Subcutaneous adipose tissue (tissue), 4 donors: ENCODE measurements around the gene UBE2D4. TPM values are rescaled to one million over a fixed set of nuclear protein-coding genes. Genes with fewer than 3 reads are reported as not detected.
"Not testable (repeated sequence)": the region's sequence is repeated elsewhere in the genome, so short reads cannot be mapped to it uniquely, and the experiment has no call there.

ENCODE experiments used
- total RNA-seq, 4 donors: library from RNA; depleted of rRNA; stranded (reverse); fragments of >200 nt; gene quantifications; one replicate each; pipeline ENCODE4 v1.1.0, GENCODE V29; 2016
- TF ChIP-seq, protein P1 (sequence below): fragments of 450-650 bp; IDR thresholded peaks from one replicate; pipeline ENCODE4 v1.5.1; 2016; ENCODE audit warnings: low read depth, mild to moderate bottlenecking, control low read depth, antibody characterized with exemption, moderate library complexity

Gene UBE2D4
- total RNA-seq, 4 donors from 2014 or later, result 16.6 to 39.0 (median 25.9) TPM

DNA sequence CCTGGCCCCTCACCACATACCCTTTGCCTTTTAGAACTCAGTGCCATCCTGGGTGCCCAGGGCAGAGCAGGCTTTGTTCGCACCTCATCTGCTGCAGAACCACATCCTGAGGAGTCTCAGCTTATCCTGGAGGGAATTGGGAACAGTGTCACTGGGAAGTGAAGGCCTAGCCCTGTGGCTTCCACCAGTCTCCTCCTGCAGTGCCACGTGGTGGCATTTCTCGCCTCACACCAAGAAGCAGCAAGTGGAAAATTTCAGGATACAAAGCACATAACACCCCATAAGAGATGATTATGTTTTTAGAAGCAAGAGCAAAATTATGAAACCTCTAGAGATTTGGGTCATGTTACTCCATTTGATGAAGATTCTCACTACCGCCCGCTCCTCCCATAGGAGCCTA is 26.8 kb downstream of the UBE2D4 start:
- TF ChIP-seq, protein P1, sequence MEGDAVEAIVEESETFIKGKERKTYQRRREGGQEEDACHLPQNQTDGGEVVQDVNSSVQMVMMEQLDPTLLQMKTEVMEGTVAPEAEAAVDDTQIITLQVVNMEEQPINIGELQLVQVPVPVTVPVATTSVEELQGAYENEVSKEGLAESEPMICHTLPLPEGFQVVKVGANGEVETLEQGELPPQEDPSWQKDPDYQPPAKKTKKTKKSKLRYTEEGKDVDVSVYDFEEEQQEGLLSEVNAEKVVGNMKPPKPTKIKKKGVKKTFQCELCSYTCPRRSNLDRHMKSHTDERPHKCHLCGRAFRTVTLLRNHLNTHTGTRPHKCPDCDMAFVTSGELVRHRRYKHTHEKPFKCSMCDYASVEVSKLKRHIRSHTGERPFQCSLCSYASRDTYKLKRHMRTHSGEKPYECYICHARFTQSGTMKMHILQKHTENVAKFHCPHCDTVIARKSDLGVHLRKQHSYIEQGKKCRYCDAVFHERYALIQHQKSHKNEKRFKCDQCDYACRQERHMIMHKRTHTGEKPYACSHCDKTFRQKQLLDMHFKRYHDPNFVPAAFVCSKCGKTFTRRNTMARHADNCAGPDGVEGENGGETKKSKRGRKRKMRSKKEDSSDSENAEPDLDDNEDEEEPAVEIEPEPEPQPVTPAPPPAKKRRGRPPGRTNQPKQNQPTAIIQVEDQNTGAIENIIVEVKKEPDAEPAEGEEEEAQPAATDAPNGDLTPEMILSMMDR, result no peak

DNA sequence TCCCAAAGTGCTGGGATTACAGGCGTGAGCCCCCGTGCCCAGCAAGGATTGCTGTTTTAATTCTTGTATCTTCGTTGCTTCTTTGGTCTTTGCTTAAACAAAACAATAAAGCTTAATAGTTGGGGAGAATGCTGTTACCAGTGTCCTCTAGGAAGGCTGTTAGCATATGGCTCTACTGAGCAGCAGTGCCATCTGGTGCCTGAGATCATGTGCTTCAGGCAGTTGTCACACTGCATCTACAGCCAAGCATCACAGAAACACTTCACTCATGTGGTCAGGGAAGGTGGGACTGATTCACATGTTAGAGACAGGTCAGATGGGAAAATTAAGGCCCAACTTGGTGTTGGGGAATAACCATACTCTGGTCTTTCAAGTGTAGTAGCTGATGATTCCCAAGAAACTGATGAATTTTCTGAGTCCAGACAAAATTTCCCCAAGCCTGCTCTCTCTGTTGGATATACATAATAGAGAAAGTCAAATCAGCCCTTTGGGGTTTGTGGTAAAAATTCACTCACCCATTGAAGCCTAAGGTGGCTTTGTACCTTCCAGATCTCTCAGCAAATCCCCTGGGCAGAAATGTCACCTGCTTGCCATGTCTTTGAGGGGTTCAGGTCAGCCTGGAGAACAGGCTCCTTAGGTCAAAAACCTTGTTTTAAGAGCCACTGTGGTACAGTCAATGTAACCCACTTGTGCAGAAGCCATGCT is 28.4 kb downstream of the UBE2D4 start:
- TF ChIP-seq, protein P1, result no peak

DNA sequence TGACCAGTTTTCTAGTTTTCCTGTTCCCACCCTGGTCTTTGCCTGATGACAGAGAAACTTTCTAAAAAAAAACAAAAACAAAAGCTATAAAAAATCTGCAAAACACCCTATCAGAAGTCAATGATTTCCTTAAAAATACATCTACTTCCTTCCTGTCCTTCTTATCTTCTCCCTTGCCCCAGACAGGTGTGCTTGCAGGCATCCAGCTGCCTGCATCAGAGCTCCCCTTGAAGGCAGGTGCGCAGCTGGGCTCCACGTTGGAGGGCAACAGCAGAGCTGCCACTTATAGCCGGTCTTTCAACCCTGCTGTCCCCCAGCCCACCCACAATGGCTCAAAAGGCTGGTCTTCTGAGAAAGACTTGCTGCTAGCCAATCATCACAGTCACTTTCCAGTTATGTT is 29.8 kb downstream of the UBE2D4 start:
- TF ChIP-seq, protein P1, result no peak

GRCh38 chr7:43960933-43961332 is 34.7 kb downstream of the UBE2D4 start:
- TF ChIP-seq, protein P1, result no peak

DNA sequence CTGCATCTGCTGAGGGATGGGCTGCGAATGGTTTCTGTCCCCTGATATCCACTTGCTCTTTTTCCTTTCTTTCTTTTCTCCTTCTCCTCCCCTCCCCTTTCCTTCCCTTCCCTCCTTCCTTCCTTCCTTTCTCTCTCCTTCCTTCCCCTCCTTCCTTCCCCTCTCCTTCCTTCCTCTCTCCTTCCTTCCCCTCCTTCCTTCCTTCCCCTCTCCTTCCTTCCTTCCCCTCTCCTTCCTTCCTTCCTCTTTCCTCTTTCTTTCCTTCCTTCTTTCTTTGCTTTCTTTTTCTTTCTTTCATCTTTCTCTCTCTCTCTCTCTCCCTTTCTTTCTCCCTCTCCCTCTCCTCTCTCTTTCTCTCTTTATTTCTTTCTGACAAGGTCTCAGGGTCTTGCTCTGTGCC is 51.3 kb downstream of the UBE2D4 start:
- TF ChIP-seq, protein P1, result no peak

DNA sequence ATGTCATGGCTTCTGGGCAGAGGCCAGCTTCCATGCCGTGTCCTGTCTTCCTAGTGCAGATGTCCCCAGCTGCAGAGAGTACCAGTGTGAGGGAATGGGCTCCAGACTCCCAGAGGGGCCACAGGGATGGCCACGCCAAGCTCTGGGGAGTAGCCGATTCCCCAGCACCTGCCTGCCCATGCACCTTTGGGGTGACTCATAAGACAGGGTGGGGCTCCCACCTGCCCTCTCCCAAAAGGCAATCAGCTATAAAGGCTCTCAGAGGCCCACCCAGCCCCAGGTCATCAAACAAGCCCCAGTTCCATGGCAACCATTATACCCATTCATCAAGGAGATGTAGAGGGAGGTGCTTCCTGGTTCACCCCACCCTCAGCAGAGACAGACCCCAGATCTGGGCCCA is 71.3 kb downstream of the UBE2D4 start, which contains the start of gene SPDYE1:
Gene SPDYE1 (plus strand): TSS at position 366 of the 400 bp plus-strand sequence. CDS start 2,053 bp downstream, outside the sequence.
- TF ChIP-seq, protein P1, result not testable (repeated sequence)

Other genes starting within 250 kb of the UBE2D4 start
- 10 to 100 TPM; 38.5 to 64.0 (median 50.5) TPM for gene COA1, start 196.9 kb upstream of the UBE2D4 start, total RNA-seq
- gene BLVRA, start 167.8 kb upstream of the UBE2D4 start, total RNA-seq, result 10 to 100 TPM; 68.0 to 81.2 (median 72.9) TPM
- 10 to 100 TPM; 62.0 to 94.4 (median 75.4) TPM for gene MRPS24, start 56.9 kb upstream of the UBE2D4 start, total RNA-seq
- 10 to 100 TPM; 16.7 to 29.1 (median 26.1) TPM for gene URGCP, start 19.8 kb upstream of the UBE2D4 start, total RNA-seq
- not detected for gene SPDYE1, start 71.5 kb downstream of the UBE2D4 start, total RNA-seq
- gene DBNL, start 118.3 kb downstream of the UBE2D4 start, total RNA-seq, result 100 to 1,000 TPM in 2 of 4 donors, 10 to 100 TPM in 2; 62.3 to 133 (median 103) TPM
- 1 to 10 TPM in 1 of 4 donors, not detected in 3; 4.3 TPM for gene PGAM2, start 139.1 kb downstream of the UBE2D4 start, total RNA-seq
- gene POLM, start 156.1 kb downstream of the UBE2D4 start, total RNA-seq, result 10 to 100 TPM in 3 of 4 donors, 1 to 10 TPM in 1; 6.5 to 85.5 (median 20.2) TPM
- 100 to 1,000 TPM in 3 of 4 donors, 10 to 100 TPM in 1; 90.2 to 183 (median 162) TPM for gene AEBP1, start 177.9 kb downstream of the UBE2D4 start, total RNA-seq
- 10 to 100 TPM; 19.7 to 45.6 (median 21.0) TPM for gene POLD2, start 197.1 kb downstream of the UBE2D4 start, total RNA-seq
- not detected for gene MYL7, start 214.9 kb downstream of the UBE2D4 start, total RNA-seq